PC-3 (cell line): ENCODE results near the gene CCR5AS.

ENCODE experiments used
- ATAC-seq: fragments of 200-7000 bp; cut with Tn5 transposase; 2 replicates; pipeline ENCODE4 v1.9.1; 2020; ENCODE audit warnings: mild to moderate bottlenecking, moderate library complexity
- BruUV-seq: library from RNA; stranded (reverse); fragments of 400-500 nt; replicated peaks from 2 replicates; lab custom pipeline; 2021; lab: Mats Ljungman, UMichigan
- CTCF ChIA-PET: fragments of 300-600 bp; sonication (Branson Sonifier 250); formaldehyde crosslinking; loops from one replicate; lab custom pipeline; 2022; ENCODE audit warnings: antibody characterized with exemption; lab: Charles Lee
- POLR2A ChIA-PET: fragments of 300-600 bp; sonication (Branson Sonifier 250); formaldehyde crosslinking; loops from one replicate; lab custom pipeline; 2022; ENCODE audit warnings: antibody characterized with exemption; ENCODE audit not compliant: unreplicated experiment; lab: Charles Lee
- DNase-seq: peaks from one replicate; pipeline ENCODE4 v3.0.0-alpha.2; 2015
- H2AFZ ChIP-seq: fragments of 300-600 bp; sonication (generic); 2 replicates; pipeline ENCODE4 v1.6.0; 2016; ENCODE audit warnings: antibody characterized with exemption, low read length
- H3F3A ChIP-seq: fragments of 300-600 bp; sonication (generic); one replicate; pipeline ENCODE4 v1.6.0; 2017; ENCODE audit warnings: antibody characterized with exemption, low read length, control low read depth, mild to moderate bottlenecking; ENCODE audit not compliant: unreplicated experiment
- H3K27ac ChIP-seq: fragments of 300-600 bp; sonication (generic); 2 replicates; pipeline ENCODE4 v1.5.1; 2016; ENCODE audit warnings: mild to moderate bottlenecking, low read length
- H3K27me3 ChIP-seq: fragments of 300-600 bp; sonication (generic); 2 replicates; pipeline ENCODE4 v1.6.1; 2016; ENCODE audit warnings: low read length, mixed read lengths
- H3K36me3 ChIP-seq: fragments of 300-600 bp; sonication (generic); 2 replicates; pipeline ENCODE4 v1.6.1; 2016; ENCODE audit warnings: low read depth, mixed run types, low read length, mixed read lengths
- H3K4me1 ChIP-seq: fragments of 300-600 bp; sonication (generic); 2 replicates; pipeline ENCODE4 v1.5.1; 2016; ENCODE audit warnings: low read length; ENCODE audit not compliant: insufficient read depth
- H3K4me2 ChIP-seq: fragments of 300-600 bp; sonication (generic); 2 replicates; pipeline ENCODE4 v1.6.0; 2016; ENCODE audit warnings: low read length
- H3K4me3 ChIP-seq: fragments of 300-600 bp; sonication (generic); 2 replicates; pipeline ENCODE4 v1.5.1; 2016; ENCODE audit warnings: mild to moderate bottlenecking, low read length, mixed read lengths
- H3K79me2 ChIP-seq: fragments of 300-600 bp; sonication (generic); 2 replicates; pipeline ENCODE4 v1.6.1; 2017; ENCODE audit warnings: low read length, mixed read lengths
- H3K9ac ChIP-seq: fragments of 300-600 bp; sonication (generic); 2 replicates; pipeline ENCODE4 v1.6.0; 2016; ENCODE audit warnings: mild to moderate bottlenecking, low read length
- H3K9me2 ChIP-seq: fragments of 300-600 bp; sonication (generic); replicated peaks from 2 replicates; pipeline ENCODE4 v1.6.1; 2016; ENCODE audit warnings: mixed run types, low read length, mixed read lengths
- H3K9me3 ChIP-seq: fragments of 300-600 bp; sonication (generic); 2 replicates; pipeline ENCODE4 v1.6.1; 2016; ENCODE audit warnings: low read length, mixed read lengths
- H4K20me1 ChIP-seq: fragments of 300-600 bp; sonication (generic); 2 replicates; pipeline ENCODE4 v1.6.1; 2016; ENCODE audit warnings: low read length, mixed read lengths
- EZH2 ChIP-seq: fragments of 300-600 bp; sonication (generic); IDR thresholded peaks from one replicate; pipeline ENCODE4 v1.6.1; 2017; ENCODE audit warnings: antibody characterized with exemption, mild to moderate bottlenecking, low read length; ENCODE audit not compliant: unreplicated experiment
- EZH2phosphoT487 ChIP-seq: fragments of 300-600 bp; sonication (generic); IDR thresholded peaks from 2 replicates; pipeline ENCODE4 v1.6.1; 2018; ENCODE audit warnings: mild to moderate bottlenecking, antibody characterized with exemption, low read length, borderline replicate concordance
- intact Hi-C: fragments of 100-400 bp; cut with micrococcal nuclease; formaldehyde crosslinking; loops from 2 replicates; pipeline ENCODE4 v1.9.0; 2023
- TF ChIP-seq, protein P1 (sequence below): fragments of 300-600 bp; sonication (generic); conservative IDR thresholded peaks from 2 replicates; pipeline ENCODE4 v1.5.1; 2017; ENCODE audit warnings: antibody characterized with exemption, low read depth, mild to moderate bottlenecking, low read length

The CCR5AS gene

DNA sequence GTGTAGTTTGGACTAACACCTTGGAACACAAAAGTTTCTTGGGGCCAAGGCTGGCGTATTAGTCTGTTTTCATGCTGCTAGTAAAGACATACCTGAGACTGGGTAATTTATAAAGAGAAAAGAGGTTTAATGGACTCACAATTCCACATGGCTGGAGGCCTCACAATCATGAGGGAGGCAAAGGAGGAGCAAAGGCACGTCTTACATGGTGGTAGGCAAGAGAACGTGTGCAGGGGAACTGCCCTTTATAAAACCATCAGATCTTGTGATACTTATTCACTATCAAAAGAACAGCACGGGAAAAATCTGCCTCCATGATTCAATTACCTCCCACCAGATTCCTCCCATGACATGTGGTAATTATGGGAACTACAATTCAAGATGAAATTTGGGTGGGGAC lies 62.4 kb downstream of the CCR5AS start:
- Histone ChIP-seq H3K27me3 (no peaks in the 10 kb centered on the region), H2AFZ (no peak overlapping the region), H3K27ac (no peak overlapping the region), H3K9ac (no peak overlapping the region), H4K20me1 (no peaks in the 10 kb centered on the region), H3K4me1 (no peaks in the 10 kb centered on the region), H3F3A (no peaks in the 10 kb centered on the region), H3K9me3 (0 out of 2 replicates have a peak, but pooled peaks cover 5% of the 10 kb centered on the region), H3K4me2 (no peak overlapping the region), H3K36me3 (no peaks in the 10 kb centered on the region), H3K9me2 (no peaks in the 10 kb centered on the region), H3K79me2 (no peaks in the 10 kb centered on the region), H3K4me3 (no peak overlapping the region)
- DNase-seq (no peak), ATAC-seq (no peak)
- ChIA-PET CTCF (no interaction called here), POLR2A (no interaction called here)
- TF ChIP-seq, protein P1, sequence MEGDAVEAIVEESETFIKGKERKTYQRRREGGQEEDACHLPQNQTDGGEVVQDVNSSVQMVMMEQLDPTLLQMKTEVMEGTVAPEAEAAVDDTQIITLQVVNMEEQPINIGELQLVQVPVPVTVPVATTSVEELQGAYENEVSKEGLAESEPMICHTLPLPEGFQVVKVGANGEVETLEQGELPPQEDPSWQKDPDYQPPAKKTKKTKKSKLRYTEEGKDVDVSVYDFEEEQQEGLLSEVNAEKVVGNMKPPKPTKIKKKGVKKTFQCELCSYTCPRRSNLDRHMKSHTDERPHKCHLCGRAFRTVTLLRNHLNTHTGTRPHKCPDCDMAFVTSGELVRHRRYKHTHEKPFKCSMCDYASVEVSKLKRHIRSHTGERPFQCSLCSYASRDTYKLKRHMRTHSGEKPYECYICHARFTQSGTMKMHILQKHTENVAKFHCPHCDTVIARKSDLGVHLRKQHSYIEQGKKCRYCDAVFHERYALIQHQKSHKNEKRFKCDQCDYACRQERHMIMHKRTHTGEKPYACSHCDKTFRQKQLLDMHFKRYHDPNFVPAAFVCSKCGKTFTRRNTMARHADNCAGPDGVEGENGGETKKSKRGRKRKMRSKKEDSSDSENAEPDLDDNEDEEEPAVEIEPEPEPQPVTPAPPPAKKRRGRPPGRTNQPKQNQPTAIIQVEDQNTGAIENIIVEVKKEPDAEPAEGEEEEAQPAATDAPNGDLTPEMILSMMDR: no peak
- no peak for TF ChIP-seq EZH2phosphoT487
- no TSS peak for BruUV-seq
- intact Hi-C loops: no loop called here

DNA sequence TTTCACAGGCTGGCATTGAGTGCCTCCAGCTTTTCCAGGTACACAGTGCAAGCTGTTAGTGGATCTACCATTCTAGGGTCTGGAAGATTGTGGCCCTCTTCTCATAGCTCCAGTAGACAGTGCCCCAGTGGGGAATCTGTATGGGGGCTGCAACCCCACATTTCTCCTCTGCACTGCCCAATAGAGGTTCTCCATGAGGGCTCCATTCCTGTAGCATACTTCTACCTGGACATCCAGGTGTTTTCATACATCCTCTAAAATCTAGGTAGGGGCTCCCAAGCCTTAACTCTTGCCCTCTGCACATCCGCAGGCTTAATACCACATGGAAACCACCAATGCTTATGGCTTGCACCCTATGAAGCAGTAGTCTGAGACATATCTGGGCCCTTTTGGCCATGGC lies 68.0 kb downstream of the CCR5AS start:
- Histone ChIP-seq H2AFZ (no peak overlapping the region), H3F3A (no peaks in the 10 kb centered on the region), H3K9me2 (no peaks in the 10 kb centered on the region), H3K9ac (no peak overlapping the region), H3K9me3 (peaks cover 15% of the 10 kb centered on the region; the same call in 1 of the 2 replicates), H3K27ac (no peak overlapping the region), H3K36me3 (peaks cover 4% of the 10 kb centered on the region; the same call in 1 of the 2 replicates), H4K20me1 (no peaks in the 10 kb centered on the region), H3K4me2 (no peak overlapping the region), H3K79me2 (no peaks in the 10 kb centered on the region), H3K4me3 (no peak overlapping the region), H3K4me1 (peaks cover 15% of the 10 kb centered on the region), H3K27me3 (no peaks in the 10 kb centered on the region)
- intact Hi-C loops: no loop called here
- no peak for DNase-seq
- no peak for ATAC-seq
- ChIA-PET POLR2A (no interaction called here), CTCF (no interaction called here)
- no peak for TF ChIP-seq EZH2phosphoT487
- TF ChIP-seq, protein P1: no peak
- TF ChIP-seq EZH2: no peak
- BruUV-seq: no TSS peak

DNA sequence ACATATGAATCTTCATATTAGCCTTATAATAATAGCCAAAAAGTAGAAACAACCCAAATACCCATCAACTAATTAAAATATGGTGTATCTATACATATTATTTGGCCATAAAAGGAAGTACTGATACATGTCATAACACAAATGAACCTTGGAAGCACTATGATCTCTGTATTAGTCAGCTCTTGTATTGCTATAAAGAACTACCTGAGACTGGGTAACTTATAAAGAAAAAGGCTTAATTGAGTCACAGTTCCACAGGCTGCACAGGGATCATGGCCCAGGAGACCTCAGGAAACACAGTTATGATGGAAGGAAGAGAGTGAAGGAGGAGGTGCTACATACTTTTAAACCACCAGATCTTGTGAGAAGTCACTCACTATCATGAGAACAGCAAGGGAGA lies 69.0 kb downstream of the CCR5AS start:
- Histone ChIP-seq H3F3A (no peaks in the 10 kb centered on the region), H3K4me2 (no peak overlapping the region), H3K36me3 (peaks cover 4% of the 10 kb centered on the region; the same call in 1 of the 2 replicates), H2AFZ (no peak overlapping the region), H3K27ac (no peak overlapping the region), H3K4me3 (no peak overlapping the region), H3K9me3 (peaks cover 15% of the 10 kb centered on the region; the same call in 1 of the 2 replicates), H3K9ac (no peak overlapping the region), H3K79me2 (no peaks in the 10 kb centered on the region), H3K4me1 (peaks cover 15% of the 10 kb centered on the region), H4K20me1 (no peaks in the 10 kb centered on the region), H3K27me3 (no peaks in the 10 kb centered on the region), H3K9me2 (no peaks in the 10 kb centered on the region)
- intact Hi-C loops: no loop called here
- CTCF ChIA-PET: no interaction called here
- POLR2A ChIA-PET: no interaction called here
- ATAC-seq: peak; percentile 13; the same call in 1 of the 2 replicates
- DNase-seq: no peak
- TF ChIP-seq EZH2: no peak
- TF ChIP-seq, protein P1: no peak
- no peak for TF ChIP-seq EZH2phosphoT487
- no TSS peak for BruUV-seq
